ENCODE data around the gene CST7.

DNA sequence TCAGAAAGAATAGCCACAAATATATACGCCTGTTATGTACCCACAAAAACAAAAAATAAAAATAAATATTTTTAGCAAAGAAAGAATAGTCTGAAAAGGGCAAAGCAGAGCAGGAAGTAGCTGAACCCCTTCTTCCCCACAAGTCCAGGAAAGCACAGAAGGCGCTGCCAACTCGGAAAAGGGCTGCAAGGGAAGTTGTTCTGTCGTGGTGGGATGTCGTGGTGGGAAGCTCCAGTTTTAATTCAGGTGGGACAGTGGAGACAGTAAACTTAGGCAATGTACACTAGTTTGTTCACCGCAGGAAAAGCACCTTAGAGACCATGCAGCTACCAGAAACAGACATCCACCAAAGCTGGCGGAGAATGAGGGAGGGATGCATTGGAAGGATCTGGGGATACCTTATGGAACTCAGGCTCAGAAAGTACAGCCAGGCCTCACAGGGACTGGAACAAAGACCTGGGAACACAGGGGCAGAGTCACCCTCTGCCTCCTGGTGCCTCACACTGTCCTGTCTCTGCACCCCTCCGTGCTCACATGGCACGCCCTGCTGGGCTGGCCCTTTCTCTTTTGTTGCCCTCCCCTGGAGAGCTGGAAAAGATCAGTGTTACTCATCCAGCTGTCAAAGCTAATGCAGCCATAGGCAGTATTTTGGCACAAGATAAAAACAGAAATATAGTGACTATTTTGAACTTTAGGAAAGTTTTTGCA lies 46.8 kb downstream of the CST7 start:
- no peak for TF ChIP-seq EZH2phosphoT487 (IDR thresholded peaks at IDR 0.05; ENCODE audit: borderline replicate concordance)
- TF ChIP-seq, protein P1, sequence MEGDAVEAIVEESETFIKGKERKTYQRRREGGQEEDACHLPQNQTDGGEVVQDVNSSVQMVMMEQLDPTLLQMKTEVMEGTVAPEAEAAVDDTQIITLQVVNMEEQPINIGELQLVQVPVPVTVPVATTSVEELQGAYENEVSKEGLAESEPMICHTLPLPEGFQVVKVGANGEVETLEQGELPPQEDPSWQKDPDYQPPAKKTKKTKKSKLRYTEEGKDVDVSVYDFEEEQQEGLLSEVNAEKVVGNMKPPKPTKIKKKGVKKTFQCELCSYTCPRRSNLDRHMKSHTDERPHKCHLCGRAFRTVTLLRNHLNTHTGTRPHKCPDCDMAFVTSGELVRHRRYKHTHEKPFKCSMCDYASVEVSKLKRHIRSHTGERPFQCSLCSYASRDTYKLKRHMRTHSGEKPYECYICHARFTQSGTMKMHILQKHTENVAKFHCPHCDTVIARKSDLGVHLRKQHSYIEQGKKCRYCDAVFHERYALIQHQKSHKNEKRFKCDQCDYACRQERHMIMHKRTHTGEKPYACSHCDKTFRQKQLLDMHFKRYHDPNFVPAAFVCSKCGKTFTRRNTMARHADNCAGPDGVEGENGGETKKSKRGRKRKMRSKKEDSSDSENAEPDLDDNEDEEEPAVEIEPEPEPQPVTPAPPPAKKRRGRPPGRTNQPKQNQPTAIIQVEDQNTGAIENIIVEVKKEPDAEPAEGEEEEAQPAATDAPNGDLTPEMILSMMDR (conservative IDR thresholded peaks at IDR 0.05; ENCODE audit: low read length) = no peak
